Muscle of back (tissue), 11 donors: ENCODE results near the gene SNRK. TPM values are rescaled to one million over a fixed set of nuclear protein-coding genes. Genes with fewer than 3 reads are reported as not detected.
"Not testable (repeated sequence)": the region's sequence is repeated elsewhere in the genome, so short reads cannot be mapped to it uniquely, and the experiment has no call there.

ENCODE experiments used
- DNase-seq, 3 donors: peaks; one replicate each; pipeline versions ENCODE4 v3.0.0 to v3.0.0-alpha.2; 2013
- polyA plus RNA-seq, 10 donors: library from polyadenylated mRNA; unstranded; fragments of 120-200 nt; gene quantifications; one replicate each; pipeline ENCODE4 v1.2.1, GENCODE V29; 2013; ENCODE audit not compliant: insufficient read length in 10 of 10

Gene SNRK
- polyA plus RNA-seq, 10 donors: 24.5 to 45.3 (median 34.7) TPM

DNA sequence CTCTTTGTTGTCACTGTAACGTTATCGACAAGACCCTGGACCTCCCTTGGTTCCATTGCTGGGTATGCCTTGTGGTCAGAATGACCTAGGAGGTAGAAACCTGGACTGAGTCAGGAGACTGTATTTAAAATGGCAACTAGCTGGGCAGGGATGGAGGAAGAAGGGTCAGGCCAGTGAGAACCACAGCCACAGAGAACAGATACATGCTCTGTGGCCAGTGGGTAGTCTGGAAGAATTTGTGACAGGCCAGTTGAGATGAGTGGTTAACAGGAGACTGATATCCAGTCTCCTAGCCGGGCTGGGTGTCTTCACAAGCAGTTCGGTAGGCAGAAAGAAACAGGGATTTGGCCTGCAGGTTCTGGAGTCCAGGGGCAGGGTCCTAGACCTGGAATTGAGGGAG, 58.9 kb downstream of the SNRK start:
- DNase-seq: no peak

- no peak for DNase-seq
These were observed 59.5 kb downstream of the SNRK start for GRCh38 chr3:43345877-43346276.

DNA sequence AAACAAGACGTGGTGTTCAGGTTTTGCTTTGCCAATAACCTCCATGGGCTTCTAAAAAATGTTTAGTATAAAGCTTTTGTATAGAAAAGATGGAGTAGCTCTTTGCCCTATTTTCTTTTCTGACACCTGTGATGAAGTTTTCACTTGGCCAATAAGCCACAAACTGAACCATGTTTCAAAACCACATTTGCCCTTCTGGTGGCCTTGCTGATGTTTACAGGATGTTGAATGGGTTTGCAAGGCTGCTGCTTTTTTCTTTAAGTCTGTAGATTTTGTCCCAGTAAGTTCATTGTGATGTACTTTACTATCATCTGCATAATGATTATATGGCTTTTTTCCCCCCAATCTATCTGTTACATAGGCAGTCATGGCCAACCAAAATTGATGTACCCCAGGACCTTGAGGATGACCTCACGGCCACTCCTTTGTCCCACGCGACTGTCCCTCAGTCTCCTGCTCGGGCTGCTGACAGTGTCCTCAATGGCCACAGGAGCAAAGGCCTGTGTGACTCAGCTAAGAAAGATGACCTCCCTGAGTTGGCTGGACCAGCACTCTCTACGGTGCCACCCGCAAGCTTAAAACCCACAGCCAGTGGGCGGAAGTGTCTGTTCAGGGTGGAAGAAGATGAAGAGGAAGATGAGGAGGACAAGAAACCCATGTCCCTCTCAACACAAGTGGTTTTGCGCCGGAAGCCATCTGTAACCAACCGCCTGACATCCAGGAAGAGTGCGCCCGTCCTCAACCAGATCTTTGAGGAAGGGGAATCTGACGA, 60.8 kb downstream of the SNRK start:
- no peak for DNase-seq

GRCh38 chr3:43347774-43348173, 61.4 kb downstream of the SNRK start:
- DNase-seq: no peak

GRCh38 chr3:43348350-43348749, 62.0 kb downstream of the SNRK start:
- peak in 1 of 3 donors; percentile 44 for DNase-seq

GRCh38 chr3:43348852-43349574, 62.7 kb downstream of the SNRK start:
- peak in 1 of 3 donors; percentile 22 for DNase-seq

- DNase-seq: peak in 1 of 3 donors; percentile 47
These were observed 63.4 kb downstream of the SNRK start for GRCh38 chr3:43349716-43350115.

DNA sequence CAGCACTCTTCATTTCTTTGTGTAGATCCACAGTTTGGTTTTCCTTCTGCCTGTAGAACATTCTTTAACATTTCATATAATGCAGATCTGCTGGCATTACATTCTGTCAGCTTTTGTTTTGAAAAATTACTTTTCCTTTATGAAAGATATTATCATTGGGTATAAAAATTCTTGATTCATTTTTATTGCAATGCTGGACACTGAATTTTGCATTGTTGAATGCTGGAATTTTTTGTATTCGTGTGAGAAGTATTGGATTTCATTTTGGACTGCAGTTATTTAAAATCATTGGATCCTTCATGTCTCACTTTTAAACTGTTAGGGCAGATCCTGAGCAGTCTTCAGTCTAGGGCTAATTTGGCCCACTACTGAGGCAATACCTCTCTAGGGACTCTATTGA, 67.1 kb downstream of the SNRK start:
- DNase-seq: no peak

DNA sequence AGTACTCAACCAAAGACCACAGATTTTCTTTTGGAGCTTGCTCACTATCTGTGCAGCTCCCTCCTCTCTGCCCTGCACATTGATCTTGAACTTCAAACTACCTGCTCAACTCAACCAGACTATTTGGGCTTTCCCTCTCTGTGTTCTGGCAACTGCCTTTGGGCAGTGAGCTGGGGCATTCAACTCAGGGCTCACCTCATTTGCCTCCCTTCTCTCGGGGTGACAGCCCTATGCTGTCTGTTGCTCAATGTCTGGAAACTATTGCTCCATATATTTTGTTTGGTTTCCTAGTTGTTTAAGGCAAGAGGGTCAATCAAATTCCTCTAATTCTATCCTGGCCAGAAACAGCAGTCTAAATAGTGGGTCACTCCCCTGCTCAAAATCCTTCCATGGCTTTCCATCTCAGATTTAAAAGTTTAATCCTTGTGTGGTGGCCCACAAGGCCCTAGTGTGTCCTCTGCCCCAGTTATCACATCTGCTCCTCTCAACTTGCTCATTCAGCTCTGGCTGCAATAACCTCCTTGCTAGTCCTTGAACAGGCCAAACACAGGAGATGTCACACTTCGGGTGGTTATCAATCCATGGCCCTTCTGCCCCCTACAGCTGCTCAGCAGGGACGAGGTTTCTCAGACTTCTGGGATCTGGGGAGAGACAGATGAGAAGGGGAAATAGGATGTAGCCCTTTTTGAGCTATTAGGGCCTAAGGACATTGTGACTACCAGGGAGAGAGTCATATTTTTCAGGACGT, 67.8 kb downstream of the SNRK start:
- DNase-seq: no peak

DNA sequence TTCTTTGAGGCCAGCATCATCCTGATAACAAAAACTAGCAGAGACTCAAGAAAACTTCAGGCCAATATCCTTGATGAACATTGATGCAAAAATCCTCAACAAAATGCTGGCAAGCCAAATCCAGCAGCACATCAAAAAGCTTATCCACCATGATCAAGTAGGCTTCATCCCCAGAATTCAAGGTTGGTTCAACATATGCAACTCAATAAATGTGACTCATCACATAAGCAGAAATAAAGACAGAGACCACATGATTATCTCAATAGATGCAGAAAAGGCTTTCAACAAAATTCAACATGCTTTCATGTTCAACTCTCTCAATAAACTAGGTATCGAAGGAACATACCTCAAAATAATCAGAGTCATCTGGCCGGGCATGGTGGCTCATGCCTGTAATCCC, 69.7 kb downstream of the SNRK start:
- not testable (repeated sequence) for DNase-seq

GRCh38 chr3:43361077-43361476, 74.7 kb downstream of the SNRK start:
- no peak for DNase-seq

DNA sequence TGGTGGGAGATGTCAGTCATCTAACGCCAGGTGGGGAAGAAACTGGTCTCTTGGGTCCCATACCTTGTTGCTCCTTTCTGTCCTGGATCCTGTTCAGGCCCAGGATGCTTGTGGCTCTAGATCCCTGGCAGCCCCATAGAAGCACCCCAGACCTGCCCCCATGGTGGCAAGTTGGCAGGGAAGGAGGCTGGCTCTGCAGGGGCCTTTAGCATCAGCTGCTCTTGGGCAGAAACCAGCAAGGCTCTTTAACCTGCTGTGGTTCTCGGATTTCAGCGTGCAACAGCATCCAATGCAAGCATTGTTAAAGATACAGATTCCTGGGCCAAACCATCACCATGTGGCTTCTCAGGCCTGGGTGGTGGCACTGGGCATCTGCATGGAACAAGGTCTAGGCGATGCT, 75.8 kb downstream of the SNRK start:
- no peak for DNase-seq

DNA sequence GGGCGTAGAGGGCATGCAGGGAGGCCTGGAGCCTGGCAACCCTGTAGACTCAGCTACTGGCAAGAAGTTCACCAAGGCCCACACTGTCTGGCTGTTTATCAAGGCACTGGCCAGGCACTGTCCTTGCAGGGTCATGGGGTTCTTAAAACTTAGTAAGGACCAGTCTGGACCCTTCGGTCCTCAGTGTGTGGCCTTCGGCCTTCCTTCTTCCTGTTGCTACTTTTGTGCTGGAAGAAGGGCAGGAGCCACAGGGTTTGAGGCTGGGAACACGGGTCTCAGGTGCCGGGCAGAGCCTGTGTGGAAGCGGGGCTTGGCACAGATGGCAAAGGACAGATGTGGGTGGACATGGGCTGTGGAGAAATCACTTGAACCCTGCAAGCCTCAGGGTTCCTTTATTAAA, 76.6 kb downstream of the SNRK start:
- no peak for DNase-seq

DNA sequence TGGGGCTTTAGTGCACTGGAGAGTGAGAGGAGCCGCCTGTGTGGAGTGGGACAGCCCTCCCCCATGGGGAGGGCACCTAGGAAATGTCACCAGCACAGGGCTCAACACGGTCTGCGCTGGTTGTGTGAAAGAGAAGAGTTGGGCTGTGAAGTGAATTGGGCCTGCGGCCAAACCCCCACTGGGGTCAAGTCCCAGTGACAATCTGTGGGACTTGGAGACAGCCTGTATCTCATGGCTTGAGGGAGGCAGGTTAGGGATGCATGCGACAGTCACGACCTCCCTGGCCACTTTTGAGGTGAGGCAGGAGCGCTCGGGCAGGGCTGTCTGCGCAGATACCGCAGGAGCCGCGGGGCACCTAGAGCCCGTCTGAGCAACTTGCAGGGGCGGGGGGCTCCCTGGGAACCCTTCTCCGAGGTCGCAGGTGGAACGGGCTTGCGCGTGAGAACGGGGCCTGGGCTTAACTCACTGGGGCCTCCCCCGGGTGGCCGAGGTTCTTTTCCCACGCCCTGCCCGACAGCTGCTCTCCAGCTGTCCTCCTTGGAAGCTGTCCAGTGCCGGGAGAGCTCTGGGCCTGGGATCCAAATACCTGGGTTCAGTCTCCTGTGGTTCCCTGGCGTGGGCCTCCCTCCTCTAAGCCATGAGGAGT, 77.4 kb downstream of the SNRK start:
- DNase-seq: peak; percentile 65 to 85 (median 69)

DNA sequence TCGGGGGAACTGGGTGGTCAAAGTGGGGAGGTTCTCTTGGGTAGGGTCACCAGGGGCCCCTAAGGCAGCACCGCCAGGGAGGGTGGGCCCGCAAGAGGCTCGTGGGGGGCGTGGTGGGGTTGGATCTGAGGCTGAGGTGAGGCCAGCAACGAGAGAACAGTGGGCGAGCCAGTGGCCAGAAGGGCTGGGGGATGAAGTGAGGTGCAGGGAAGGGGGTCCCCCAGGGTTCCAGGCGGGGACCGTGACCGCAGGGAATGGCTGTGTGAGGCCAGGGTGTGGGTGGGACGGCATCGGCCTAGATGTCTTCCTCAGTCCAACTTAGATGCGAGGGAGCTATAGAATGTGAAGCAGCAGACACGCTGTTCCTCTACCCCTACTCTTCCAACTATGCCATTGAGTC, 78.2 kb downstream of the SNRK start:
- no peak for DNase-seq

DNA sequence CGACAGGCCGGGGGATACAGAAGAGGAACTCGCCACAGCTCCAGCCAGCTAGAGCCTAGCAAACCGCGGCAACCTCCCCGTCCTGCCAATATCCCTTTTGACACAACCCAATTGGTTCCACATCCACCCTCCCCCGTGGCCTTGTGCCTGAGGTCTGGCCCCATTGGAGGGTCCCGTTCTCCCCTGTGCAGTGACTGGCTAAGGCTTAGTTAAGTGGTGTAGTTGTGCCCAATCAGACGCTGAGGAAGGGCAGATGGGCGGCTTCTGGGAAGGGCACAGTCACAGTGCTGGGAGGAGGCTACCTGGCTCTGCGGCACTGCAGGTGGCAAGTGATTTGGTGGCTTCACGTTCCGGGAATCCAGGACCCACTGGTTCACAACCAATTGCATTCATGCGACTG, 78.6 kb downstream of the SNRK start:
- DNase-seq: no peak

DNA sequence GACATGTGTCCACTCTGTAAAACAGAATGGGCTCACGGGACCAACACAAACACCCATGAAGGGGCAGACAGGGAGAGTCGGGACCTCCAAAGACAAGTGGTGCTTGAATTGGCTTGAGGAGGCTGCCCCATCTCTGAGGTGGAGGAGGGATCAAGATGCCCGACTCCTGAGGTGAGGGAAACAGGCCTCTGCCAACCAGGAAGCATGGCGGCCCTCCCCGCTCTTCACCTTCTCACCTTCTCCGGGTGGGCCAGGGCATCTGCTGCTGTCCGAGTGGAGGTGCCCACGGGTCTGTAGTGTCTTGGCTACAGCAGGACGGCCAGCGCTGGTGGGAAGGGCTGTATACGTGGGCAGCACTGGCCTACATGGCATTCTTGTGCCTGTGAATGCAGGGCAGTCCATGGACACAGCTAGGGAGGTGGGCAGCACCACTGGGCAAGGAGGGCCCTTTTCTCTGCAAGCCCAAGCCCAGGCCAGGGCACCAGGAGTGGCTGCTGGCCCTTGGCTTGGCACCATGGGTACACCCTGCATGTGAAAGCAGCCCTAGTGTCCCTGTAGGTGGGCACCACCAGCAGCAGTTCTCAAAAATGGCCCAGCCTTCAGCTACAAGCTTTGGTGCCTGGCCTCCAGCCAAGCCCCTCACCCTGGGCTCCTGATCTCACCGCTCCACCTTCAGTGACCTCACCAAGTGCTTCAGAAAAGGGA, 79.4 kb downstream of the SNRK start:
- DNase-seq: no peak

GRCh38 chr3:43366481-43366880, 80.1 kb downstream of the SNRK start:
- peak in 1 of 3 donors; percentile 35 for DNase-seq

DNA sequence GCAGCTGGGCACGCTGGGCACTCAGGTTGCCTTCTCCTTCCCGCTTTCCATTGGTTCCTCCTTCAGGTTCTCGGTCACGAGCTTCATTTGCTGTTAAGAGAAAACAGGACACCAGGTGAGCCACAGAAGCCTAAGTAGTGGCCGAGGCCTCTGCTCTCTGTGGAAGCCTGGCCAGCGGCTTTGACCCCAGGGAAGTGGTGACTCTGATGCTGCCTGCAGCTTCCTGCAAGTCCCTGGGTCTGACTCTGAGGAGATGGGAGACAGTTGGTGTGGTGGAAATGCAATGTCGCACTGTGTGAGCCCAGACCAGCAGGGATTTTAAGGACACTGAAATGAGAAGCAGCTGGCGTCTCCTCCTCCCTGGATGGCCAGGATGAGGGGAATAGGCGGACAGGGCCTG, 80.5 kb downstream of the SNRK start:
- peak in 1 of 3 donors; percentile 41 for DNase-seq

GRCh38 chr3:43369404-43370292, 83.3 kb downstream of the SNRK start:
- no peak for DNase-seq
